Measurements from ENCODE around the gene C5orf46. TPM values are rescaled to one million over a fixed set of nuclear protein-coding genes. Genes with fewer than 3 reads are reported as not detected.

The C5orf46 gene
- total and polyA plus RNA-seq, 9 of the 15 experiments (the other 6 are each of a cell fraction or from before 2014, with no cell fraction given) = not detected

DNA sequence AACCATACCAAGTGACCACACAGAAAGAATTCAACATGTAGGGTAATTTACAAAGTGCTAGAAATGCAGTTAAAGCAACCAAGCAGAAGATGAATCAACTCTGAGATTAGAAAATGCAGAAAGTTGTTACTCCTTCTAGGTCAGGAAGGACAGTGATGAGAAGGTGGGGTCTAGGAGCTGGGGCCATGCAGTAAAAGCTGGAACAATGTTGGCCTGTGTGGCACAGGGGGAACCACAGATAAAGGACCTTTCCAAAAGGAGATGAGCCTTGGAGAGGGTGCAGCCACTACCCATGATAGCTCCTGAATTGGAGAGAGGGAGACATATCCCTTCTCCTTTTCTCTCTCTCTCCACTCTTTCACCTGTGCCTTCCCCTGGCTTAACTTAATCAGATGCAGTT lies 30.2 kb downstream of the C5orf46 start:
- Histone ChIP-seq H3K79me2 (ENCODE audit: control insufficient read depth, insufficient read depth, low read length) (no peaks in the 10 kb centered on the region), H3K27ac (ENCODE audit: extremely low read depth, low read depth, low read length) (no peak overlapping the region), H3K9ac (ENCODE audit: insufficient read depth in 1 of 2, low read depth in 2 of 2, low read length in 2 of 2) (no peak overlapping the region), H3K4me1 (replicated peaks in 1 of 2; ENCODE audit: control insufficient read depth in 2 of 2, insufficient read depth in 2 of 2, low read length in 2 of 2) (no peaks in the 10 kb centered on the region), H2AFZ (ENCODE audit: low read depth, low read length) (no peak overlapping the region), H3K9me1 (ENCODE audit: control insufficient read depth, insufficient read depth, low read length) (no peaks in the 10 kb centered on the region), H3K9me3 (replicated peaks; ENCODE audit: control insufficient read depth, insufficient read depth, low read depth, low read length) (no peaks in the 10 kb centered on the region), H3K4me3 (no peak overlapping the region), H3K36me3 (ENCODE audit: control insufficient read depth, insufficient read depth, low read length) (no peaks in the 10 kb centered on the region), H3K4me2 (ENCODE audit: insufficient read depth, low read length) (no peak overlapping the region), H4K20me1 (replicated peaks; ENCODE audit: control insufficient read depth, insufficient read depth, low read length) (no peaks in the 10 kb centered on the region), H3K27me3 (ENCODE audit: control insufficient read depth in 2 of 2, insufficient read depth in 2 of 2, low read length in 2 of 2) (no peaks in the 10 kb centered on the region)
- ATAC-seq (no peak), FAIRE-seq (no peak), DNase-seq (ENCODE audit: extremely low read depth in 1 of 4, low spot score in 3 of 4) (no peak)
- CTCF ChIA-PET (ENCODE audit: low intra/inter-chr PET ratio) = no interaction called here
- POLR2A ChIA-PET = no interaction called here
- no TSS peak for BruUV-seq (replicated peaks)
- in situ Hi-C loops (cut with MboI) (no loop called here), intact Hi-C loops (cut with micrococcal nuclease) (no loop called here)
- TF ChIP-seq SNIP1 (IDR thresholded peaks at IDR 0.05; ENCODE audit: low read depth) (no peak), STAT5B (CRISPR knock-in tag; IDR thresholded peaks at IDR 0.05) (no peak), ZNF695 (CRISPR knock-in tag; IDR thresholded peaks at IDR 0.05) (no peak), RBM22 (IDR thresholded peaks at IDR 0.05; ENCODE audit: low read depth, low read length, poor library complexity, severe bottlenecking) (no peak), DDX20 (tag; IDR thresholded peaks at IDR 0.05; ENCODE audit: low read depth) (no peak)
- TF ChIP-seq, protein P1, sequence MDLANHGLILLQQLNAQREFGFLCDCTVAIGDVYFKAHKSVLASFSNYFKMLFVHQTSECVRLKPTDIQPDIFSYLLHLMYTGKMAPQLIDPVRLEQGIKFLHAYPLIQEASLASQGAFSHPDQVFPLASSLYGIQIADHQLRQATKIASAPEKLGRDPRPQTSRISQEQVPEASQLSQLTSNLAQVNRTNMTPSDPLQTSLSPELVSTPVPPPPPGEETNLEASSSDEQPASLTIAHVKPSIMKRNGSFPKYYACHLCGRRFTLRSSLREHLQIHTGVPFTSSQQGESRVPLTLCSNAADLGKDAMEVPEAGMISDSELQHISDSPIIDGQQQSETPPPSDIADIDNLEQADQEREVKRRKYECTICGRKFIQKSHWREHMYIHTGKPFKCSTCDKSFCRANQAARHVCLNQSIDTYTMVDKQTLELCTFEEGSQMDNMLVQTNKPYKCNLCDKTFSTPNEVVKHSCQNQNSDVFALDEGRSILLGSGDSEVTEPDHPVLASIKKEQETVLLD (IDR thresholded peaks at IDR 0.05) = no peak
